ENCODE data around the gene TNFRSF12A.

TNFRSF12A gene

DNA sequence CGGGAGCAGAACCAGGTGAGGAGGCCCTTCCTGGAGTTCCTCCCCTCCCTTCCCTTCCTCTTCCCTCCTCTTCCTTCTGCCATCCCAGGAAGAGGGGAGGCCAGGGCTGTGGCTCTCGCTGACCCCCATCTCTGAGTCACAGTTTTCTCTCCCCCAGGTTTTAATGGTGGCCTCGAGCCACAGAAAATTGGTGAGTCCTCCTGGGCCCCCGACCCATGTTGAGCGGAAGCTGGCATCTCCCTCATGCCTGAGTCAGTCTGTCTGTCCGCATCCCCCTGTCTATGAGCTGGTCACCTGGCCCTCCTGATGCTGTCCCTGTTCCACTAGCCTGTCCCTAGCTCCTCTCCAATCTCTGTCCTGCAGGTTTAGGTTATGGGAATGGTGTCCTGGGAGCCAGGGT, 20.2 kb upstream of the TNFRSF12A start:
- CTCF ChIA-PET = interaction anchor here (11.4 kb wide), 1 partner anchor 30 kb away, joined by 112 read pairs; no protein-coding TSS in a partner anchor
- no peak for DNase-seq (ENCODE audit: low read depth, low spot score)
- TF ChIP-seq, protein P1, sequence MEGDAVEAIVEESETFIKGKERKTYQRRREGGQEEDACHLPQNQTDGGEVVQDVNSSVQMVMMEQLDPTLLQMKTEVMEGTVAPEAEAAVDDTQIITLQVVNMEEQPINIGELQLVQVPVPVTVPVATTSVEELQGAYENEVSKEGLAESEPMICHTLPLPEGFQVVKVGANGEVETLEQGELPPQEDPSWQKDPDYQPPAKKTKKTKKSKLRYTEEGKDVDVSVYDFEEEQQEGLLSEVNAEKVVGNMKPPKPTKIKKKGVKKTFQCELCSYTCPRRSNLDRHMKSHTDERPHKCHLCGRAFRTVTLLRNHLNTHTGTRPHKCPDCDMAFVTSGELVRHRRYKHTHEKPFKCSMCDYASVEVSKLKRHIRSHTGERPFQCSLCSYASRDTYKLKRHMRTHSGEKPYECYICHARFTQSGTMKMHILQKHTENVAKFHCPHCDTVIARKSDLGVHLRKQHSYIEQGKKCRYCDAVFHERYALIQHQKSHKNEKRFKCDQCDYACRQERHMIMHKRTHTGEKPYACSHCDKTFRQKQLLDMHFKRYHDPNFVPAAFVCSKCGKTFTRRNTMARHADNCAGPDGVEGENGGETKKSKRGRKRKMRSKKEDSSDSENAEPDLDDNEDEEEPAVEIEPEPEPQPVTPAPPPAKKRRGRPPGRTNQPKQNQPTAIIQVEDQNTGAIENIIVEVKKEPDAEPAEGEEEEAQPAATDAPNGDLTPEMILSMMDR (IDR thresholded peaks at IDR 0.05; ENCODE audit: insufficient read depth, low read length, missing control alignments) = no peak
- POLR2A ChIA-PET = no interaction called here
- no peak overlapping the region for H3K4me3 ChIP-seq (ENCODE audit: low read depth, low read length)

DNA sequence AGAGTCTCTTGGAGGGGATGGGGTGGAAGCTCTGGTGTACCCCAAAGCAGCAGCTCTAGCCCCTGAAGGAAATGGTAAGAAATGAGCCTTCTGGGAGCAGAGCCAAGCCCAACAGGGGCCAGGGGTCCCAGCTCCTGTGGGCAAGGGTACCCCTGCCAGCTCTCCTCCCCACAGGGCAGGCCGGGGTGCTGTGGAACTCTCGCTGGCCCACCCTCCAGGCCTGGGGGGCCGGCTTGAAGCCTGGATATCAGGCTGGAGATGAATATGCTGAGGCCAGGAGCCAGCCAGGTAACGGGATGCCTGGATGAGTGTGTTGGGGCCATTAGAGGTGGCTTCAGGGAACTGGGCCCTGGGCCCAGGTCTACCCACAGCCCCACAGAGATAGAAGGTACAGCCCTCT, 19.6 kb upstream of the TNFRSF12A start:
- ChIA-PET POLR2A (no interaction called here), CTCF (interaction anchor here (11.4 kb wide), 1 partner anchor 30 kb away, joined by 112 read pairs; no protein-coding TSS in a partner anchor)
- no peak overlapping the region for H3K4me3 ChIP-seq (ENCODE audit: low read depth, low read length)
- no peak for DNase-seq (ENCODE audit: low read depth, low spot score)
- TF ChIP-seq, protein P1 (IDR thresholded peaks at IDR 0.05; ENCODE audit: insufficient read depth, low read length, missing control alignments) = no peak

DNA sequence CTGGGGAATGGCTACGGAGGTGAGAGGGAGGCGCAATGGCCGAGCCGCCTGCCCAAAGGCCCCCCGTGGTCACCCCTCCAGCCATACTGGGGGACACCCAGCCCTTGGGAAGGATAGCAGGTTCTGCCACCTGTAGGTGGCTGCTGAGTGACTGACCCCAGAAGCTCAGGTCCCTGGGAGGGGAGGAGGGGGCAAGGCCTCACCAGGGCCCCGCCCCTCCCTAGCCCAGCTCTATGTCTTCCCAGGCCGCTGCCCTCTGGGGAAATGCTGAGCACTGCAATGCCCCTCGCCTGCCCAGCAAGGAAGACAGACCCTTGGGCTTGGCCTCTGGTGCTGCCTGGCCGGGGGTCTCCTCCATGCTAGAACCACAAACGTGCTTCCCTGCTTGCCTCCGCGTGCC, 18.9 kb upstream of the TNFRSF12A start:
- DNase-seq (ENCODE audit: low read depth, low spot score) = no peak
- ChIA-PET POLR2A (no interaction called here), CTCF (interaction anchor here (11.4 kb wide), 1 partner anchor 29 kb away, joined by 112 read pairs; no protein-coding TSS in a partner anchor)
- TF ChIP-seq, protein P1 (IDR thresholded peaks at IDR 0.05; ENCODE audit: insufficient read depth, low read length, missing control alignments) = no peak
- no peak overlapping the region for H3K4me3 ChIP-seq (ENCODE audit: low read depth, low read length)

DNA sequence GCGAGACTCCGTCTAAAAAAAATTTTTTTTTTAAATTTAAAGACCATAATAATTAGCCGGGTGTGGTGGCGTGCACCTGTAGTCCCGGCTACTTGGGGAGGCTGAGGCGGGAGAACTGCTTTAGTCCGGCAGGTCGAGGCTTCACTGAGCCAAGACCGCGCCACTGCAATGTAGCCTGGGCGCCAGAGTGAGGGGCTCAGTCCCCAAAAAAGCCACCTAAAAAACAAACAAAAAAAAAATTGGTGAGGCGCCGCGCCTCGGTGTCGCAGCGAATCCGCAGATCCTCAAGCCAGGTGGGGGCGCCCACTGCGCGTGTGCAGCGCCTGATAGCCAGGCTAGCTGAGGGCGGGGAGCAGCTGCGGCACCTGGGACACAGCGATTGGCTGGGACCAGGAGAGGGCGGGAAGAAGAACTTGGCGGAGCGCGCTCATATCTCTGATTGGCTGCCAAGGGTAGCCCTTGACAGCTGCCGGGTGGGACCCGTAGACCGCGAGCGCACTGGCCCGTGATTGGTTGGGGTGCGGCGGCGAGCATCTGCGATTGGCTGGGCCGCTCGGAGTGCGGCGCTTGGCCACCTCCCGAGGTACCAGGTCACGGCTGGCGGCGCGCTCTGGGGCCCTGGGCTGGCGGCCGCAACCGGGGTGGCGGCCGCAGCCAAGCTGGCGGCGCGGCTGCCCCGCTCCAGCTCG, 16.4 kb upstream of the TNFRSF12A start:
- POLR2A ChIA-PET = interaction anchor here (0.7 to 1.6 kb wide), 4 partner anchors 15 to 24 kb away, joined by 3 to 14 read pairs (median 4); partner anchors contain the start of genes HCFC1R1, THOC6 and TNFRSF12A
- CTCF ChIA-PET = interaction anchor here (1.2 to 11.4 kb wide), 3 partner anchors 11 to 27 kb away, joined by 4 to 112 read pairs (median 4); partner anchors contain the start of gene TNFRSF12A
- DNase-seq (ENCODE audit: low read depth, low spot score) = peak; percentile 84
- no peak overlapping the region for H3K4me3 ChIP-seq (ENCODE audit: low read depth, low read length)
- TF ChIP-seq, protein P1 (IDR thresholded peaks at IDR 0.05; ENCODE audit: insufficient read depth, low read length, missing control alignments) = peak; percentile 61

DNA sequence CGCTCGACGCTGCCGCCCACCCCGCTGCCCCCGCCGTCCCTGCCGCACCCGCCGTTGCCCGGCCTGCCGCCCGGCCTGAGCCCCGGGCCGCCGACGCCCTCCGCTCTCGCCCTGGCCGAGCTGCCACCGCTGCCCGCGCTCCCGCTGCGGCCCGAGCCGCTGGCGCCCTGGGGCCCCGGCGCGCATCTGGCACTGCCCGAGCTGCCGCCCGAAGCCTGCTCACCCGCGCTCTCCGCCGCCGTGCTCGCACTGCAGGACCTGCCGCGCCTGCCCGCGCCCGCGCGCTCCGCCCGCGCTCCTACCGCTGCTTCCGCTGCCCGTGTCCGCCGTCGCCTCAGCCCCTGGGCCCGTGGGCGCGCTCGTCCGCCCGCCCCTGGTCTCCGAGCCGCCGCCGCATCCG, 15.8 kb upstream of the TNFRSF12A start:
- DNase-seq (ENCODE audit: low read depth, low spot score) = no peak
- H3K4me3 ChIP-seq (ENCODE audit: low read depth, low read length) = no peak overlapping the region
- CTCF ChIA-PET = interaction anchor here (1.2 to 11.4 kb wide), 3 partner anchors 11 to 26 kb away, joined by 4 to 112 read pairs (median 4); partner anchors contain the start of gene TNFRSF12A
- POLR2A ChIA-PET = interaction anchor here (0.7 to 1.6 kb wide), 4 partner anchors 14 to 23 kb away, joined by 3 to 14 read pairs (median 4); partner anchors contain the start of genes HCFC1R1, THOC6 and TNFRSF12A
- TF ChIP-seq, protein P1 (IDR thresholded peaks at IDR 0.05; ENCODE audit: insufficient read depth, low read length, missing control alignments) = no peak

DNA sequence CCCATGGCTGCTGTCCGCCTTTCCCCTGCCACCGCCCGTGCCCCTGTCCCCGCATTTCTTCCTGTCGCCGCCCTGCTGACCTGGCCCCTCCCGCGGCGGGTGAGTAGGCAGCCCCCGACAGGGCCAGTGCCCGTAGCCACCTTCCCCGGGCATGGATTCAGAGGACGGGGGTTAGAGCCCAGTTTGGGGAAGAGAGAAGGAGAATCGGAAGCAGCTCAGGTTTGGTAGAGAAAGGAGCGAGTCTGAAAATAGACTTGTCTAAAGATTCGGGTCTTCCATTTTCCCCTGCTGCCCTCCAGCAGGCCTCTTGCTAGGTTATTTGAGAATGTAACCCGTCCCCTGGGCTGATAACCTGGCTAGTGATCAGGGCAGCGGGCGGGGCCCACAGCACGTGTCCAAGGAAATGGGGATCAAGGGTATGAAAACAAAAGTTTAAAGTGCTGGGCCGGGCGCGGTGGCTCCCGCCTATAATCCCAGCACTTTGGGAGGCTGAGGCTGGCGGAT, 15.3 kb upstream of the TNFRSF12A start:
- no peak for DNase-seq (ENCODE audit: low read depth, low spot score)
- CTCF ChIA-PET = interaction anchor here (11.4 kb wide), 1 partner anchor 25 kb away, joined by 112 read pairs; no protein-coding TSS in a partner anchor
- no peak overlapping the region for H3K4me3 ChIP-seq (ENCODE audit: low read depth, low read length)
- TF ChIP-seq, protein P1 (IDR thresholded peaks at IDR 0.05; ENCODE audit: insufficient read depth, low read length, missing control alignments) = no peak
- POLR2A ChIA-PET = interaction anchor here (1.6 kb wide), 1 partner anchor 16 kb away, joined by 14 read pairs; the partner anchor contains the start of gene TNFRSF12A

All from AG04449 (cell line).